ENCODE measurements around the gene SULT1A4.
"Not testable (repeated sequence)": the region's sequence is repeated elsewhere in the genome, so short reads cannot be mapped to it uniquely, and the experiment has no call there.

Gene SULT1A4

GRCh38 chr16:29469660-29470059, 9.9 kb downstream of the SULT1A4 start:
- not testable (repeated sequence) for H3K4me1 ChIP-seq (ENCODE audit: insufficient read depth, insufficient read length); H3K4me3 ChIP-seq (ENCODE audit: insufficient read length, low read depth); H3K9me3 ChIP-seq (ENCODE audit: insufficient read depth, low read length); H3K27me3 ChIP-seq (ENCODE audit: insufficient read depth, insufficient read length); H3K36me3 ChIP-seq (ENCODE audit: insufficient read depth, insufficient read length, low read length); DNase-seq (ENCODE audit: low read depth, low spot score); H3K9ac ChIP-seq (ENCODE audit: insufficient read length, low read depth)

DNA sequence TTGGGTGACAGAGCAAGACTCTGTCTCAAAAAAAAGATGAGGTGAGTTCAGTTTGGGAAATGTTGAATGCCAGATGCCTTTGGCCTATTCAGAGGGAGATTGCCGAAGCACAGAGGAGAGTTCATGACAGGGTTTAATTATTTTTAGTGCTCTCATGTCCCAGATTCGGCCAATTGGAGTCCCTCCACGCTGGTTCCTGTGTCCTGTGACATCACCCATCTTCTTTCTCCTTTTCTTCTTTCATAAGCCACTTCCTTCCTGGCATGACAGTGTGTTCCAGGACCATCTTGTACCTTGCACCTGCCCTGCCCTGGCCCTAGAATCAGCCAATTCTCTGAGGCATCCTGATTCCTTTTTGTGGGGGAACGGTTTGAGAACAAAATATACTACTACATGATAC, 12.4 kb downstream of the SULT1A4 start:
- DNase-seq (ENCODE audit: low read depth, low spot score); H3K36me3 ChIP-seq (ENCODE audit: insufficient read depth, insufficient read length, low read length); H3K4me3 ChIP-seq (ENCODE audit: insufficient read length, low read depth); H3K9me3 ChIP-seq (ENCODE audit: insufficient read depth, low read length); H3K4me1 ChIP-seq (ENCODE audit: insufficient read depth, insufficient read length); H3K9ac ChIP-seq (ENCODE audit: insufficient read length, low read depth); H3K27me3 ChIP-seq (ENCODE audit: insufficient read depth, insufficient read length): not testable (repeated sequence)

GRCh38 chr16:29482276-29482675, 22.6 kb downstream of the SULT1A4 start:
- H3K27me3 ChIP-seq (ENCODE audit: insufficient read depth, insufficient read length); H3K4me3 ChIP-seq (ENCODE audit: insufficient read length, low read depth); H3K9ac ChIP-seq (ENCODE audit: insufficient read length, low read depth); DNase-seq (ENCODE audit: low read depth, low spot score); H3K36me3 ChIP-seq (ENCODE audit: insufficient read depth, insufficient read length, low read length); H3K4me1 ChIP-seq (ENCODE audit: insufficient read depth, insufficient read length); H3K9me3 ChIP-seq (ENCODE audit: insufficient read depth, low read length): not testable (repeated sequence)

DNA sequence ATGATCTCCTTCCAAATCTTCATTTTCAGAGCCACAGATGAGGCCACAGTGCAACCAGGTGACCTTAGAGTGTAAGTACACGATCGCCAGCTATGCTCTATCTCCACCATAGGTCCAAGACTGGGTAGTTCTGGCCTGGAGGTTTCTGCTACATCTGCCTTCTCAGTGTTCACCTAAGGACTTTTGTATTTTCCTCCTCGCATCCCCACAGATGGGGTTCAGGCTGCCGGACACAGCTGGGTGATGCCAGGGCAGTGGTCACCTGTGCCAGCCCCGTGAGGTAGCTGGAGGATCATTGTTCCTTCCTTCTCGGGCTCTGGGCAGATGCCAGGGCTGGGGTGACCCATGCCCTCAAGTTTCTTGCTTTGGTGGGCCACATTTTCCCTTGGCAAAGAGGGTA, 46.6 kb downstream of the SULT1A4 start, which contains the start of gene NPIPB12:
Gene NPIPB12, minus strand, starts transcription at position 101 of the 400 bp plus-strand sequence.
- not testable (repeated sequence) for H3K9ac ChIP-seq (ENCODE audit: insufficient read length, low read depth); H3K9me3 ChIP-seq (ENCODE audit: insufficient read depth, low read length); H3K4me1 ChIP-seq (ENCODE audit: insufficient read depth, insufficient read length); H3K36me3 ChIP-seq (ENCODE audit: insufficient read depth, insufficient read length, low read length); H3K4me3 ChIP-seq (ENCODE audit: insufficient read length, low read depth); DNase-seq (ENCODE audit: low read depth, low spot score); H3K27me3 ChIP-seq (ENCODE audit: insufficient read depth, insufficient read length)

All from NT2/D1 (cell line).